ENCODE data around the gene UHRF1.

GRCh38 chr19:4990306-4990705, 81.0 kb downstream of the UHRF1 start:
- TF ChIP-seq CTCF (IDR thresholded peaks at IDR 0.05) (no peak), POLR2A (IDR thresholded peaks at IDR 0.05) (no peak)
